Measurements from ENCODE around the gene ZMIZ1.

The ZMIZ1 gene

DNA sequence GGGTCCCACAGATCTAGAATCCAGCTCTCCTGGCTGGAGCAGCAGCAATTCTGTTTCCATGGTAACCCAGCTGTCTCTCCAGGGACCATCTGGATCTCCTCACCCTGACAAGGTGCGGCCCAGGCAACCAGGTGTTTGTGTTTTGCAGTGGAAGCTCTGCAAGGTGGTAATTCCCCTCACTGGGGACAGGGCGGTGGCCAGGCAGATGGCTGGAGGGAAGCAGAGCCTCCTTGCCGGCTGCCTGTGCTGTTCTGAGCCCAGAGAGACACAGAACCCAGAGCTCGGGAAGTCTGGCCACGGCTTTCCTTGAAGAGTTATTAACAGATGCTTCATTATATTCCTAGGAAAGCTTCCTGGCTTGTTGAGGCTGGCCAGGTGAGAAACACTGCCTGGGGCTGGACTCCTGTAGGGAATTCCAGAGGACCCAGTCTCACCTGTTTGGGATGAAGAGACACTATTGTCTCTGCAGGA is 160.3 kb downstream of the ZMIZ1 start:
- no peak for TF ChIP-seq SIN3A (IDR thresholded peaks at IDR 0.05; ENCODE audit: borderline replicate concordance, insufficient read depth, low read length)
- TF ChIP-seq POLR2AphosphoS5 (IDR thresholded peaks at IDR 0.05; ENCODE audit: low read depth, low read length): no peak
- no peak for TF ChIP-seq TAF1 (IDR thresholded peaks at IDR 0.05; ENCODE audit: borderline replicate concordance, insufficient read depth, low read length)
- TF ChIP-seq, protein P1, sequence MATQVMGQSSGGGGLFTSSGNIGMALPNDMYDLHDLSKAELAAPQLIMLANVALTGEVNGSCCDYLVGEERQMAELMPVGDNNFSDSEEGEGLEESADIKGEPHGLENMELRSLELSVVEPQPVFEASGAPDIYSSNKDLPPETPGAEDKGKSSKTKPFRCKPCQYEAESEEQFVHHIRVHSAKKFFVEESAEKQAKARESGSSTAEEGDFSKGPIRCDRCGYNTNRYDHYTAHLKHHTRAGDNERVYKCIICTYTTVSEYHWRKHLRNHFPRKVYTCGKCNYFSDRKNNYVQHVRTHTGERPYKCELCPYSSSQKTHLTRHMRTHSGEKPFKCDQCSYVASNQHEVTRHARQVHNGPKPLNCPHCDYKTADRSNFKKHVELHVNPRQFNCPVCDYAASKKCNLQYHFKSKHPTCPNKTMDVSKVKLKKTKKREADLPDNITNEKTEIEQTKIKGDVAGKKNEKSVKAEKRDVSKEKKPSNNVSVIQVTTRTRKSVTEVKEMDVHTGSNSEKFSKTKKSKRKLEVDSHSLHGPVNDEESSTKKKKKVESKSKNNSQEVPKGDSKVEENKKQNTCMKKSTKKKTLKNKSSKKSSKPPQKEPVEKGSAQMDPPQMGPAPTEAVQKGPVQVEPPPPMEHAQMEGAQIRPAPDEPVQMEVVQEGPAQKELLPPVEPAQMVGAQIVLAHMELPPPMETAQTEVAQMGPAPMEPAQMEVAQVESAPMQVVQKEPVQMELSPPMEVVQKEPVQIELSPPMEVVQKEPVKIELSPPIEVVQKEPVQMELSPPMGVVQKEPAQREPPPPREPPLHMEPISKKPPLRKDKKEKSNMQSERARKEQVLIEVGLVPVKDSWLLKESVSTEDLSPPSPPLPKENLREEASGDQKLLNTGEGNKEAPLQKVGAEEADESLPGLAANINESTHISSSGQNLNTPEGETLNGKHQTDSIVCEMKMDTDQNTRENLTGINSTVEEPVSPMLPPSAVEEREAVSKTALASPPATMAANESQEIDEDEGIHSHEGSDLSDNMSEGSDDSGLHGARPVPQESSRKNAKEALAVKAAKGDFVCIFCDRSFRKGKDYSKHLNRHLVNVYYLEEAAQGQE (IDR thresholded peaks at IDR 0.05; ENCODE audit: insufficient read depth in 1 of 2, low read depth in 2 of 2, low read length in 2 of 2): no peak
- TF ChIP-seq FOXP2 (optimal IDR thresholded peaks at IDR 0.05; ENCODE audit: borderline replicate concordance, extremely low read depth, extremely low read length, insufficient read depth): no peak

DNA sequence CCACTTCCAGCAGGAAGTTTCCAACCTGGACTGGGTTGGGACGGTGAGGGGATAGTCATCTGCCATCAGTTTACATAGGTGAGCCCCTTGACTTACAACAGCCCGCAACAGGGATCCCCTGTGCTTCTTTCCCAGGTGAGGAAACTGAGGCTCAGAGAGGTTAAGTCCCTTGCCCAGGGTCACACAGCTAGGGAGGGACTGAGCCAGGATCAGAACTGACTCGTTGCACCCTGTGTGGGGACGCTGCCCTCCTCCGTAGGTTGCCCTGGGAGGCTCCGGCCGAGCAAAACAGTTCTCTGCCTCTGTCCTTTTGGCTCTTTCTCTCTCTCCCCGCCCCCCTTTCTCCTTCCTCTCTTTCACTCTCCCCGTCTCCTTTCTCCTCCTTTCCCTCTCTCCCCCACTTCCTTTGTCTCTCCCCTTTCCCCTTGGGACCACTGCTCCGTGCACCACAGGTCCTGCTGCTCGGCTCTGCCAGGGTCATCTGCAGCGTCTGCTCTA is 161.1 kb downstream of the ZMIZ1 start:
- TF ChIP-seq FOXP2 (optimal IDR thresholded peaks at IDR 0.05; ENCODE audit: borderline replicate concordance, extremely low read depth, extremely low read length, insufficient read depth) (no peak), POLR2AphosphoS5 (IDR thresholded peaks at IDR 0.05; ENCODE audit: low read depth, low read length) (no peak), TAF1 (IDR thresholded peaks at IDR 0.05; ENCODE audit: borderline replicate concordance, insufficient read depth, low read length) (no peak), SIN3A (IDR thresholded peaks at IDR 0.05; ENCODE audit: borderline replicate concordance, insufficient read depth, low read length) (no peak)
- TF ChIP-seq, protein P1 (IDR thresholded peaks at IDR 0.05; ENCODE audit: insufficient read depth in 1 of 2, low read depth in 2 of 2, low read length in 2 of 2): no peak

DNA sequence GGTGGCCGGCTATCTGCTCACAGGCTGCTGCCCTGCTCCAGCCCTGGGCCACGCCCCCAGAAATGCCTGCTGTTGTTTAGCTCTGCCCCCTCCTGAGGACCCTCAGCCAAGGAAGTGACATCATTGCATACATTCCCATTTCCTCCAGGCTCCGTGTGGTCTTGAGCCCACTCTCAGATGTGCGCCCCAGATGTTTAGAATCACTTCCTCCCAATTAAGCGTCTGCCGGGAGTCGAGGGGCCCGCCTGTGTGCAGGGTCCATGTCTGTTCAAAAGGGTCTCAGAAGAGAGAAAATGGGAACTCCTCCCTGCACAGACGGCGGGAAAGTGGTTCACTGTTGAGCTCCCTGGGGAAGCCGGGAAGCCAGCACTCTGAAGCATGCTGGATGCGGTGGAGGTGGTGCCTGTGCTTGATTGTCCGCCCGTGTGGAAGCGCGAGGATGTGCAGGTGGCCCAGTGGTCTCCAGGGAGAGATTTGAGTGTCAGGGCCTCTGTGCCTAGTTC is 161.6 kb downstream of the ZMIZ1 start:
- TF ChIP-seq TAF1 (IDR thresholded peaks at IDR 0.05; ENCODE audit: borderline replicate concordance, insufficient read depth, low read length) (no peak), SIN3A (IDR thresholded peaks at IDR 0.05; ENCODE audit: borderline replicate concordance, insufficient read depth, low read length) (no peak), FOXP2 (optimal IDR thresholded peaks at IDR 0.05; ENCODE audit: borderline replicate concordance, extremely low read depth, extremely low read length, insufficient read depth) (peak; percentile 89)
- TF ChIP-seq, protein P1 (IDR thresholded peaks at IDR 0.05; ENCODE audit: insufficient read depth in 1 of 2, low read depth in 2 of 2, low read length in 2 of 2): no peak

DNA sequence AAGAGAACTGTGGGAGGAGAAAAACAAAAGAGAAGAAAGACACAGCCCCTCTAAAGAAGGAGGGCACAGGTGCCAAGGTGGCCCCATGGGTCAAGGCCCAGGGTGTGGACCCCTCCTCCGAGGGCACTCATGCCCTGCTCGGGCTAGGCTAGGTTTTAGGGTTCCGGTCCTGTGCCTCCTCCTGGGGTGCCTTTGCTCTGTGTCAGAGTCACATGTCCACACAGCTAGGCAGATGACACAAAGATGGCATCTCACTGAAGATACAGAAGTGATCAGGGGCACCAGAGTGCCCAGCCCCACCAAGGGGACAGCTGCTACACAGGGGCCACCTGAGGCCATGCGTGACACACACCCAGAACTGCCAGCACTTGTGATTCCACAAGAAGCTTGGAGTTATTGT is 162.1 kb downstream of the ZMIZ1 start:
- no peak for TF ChIP-seq POLR2AphosphoS5 (IDR thresholded peaks at IDR 0.05; ENCODE audit: low read depth, low read length)
- TF ChIP-seq, protein P1 (IDR thresholded peaks at IDR 0.05; ENCODE audit: insufficient read depth in 1 of 2, low read depth in 2 of 2, low read length in 2 of 2): no peak
- TF ChIP-seq TAF1 (IDR thresholded peaks at IDR 0.05; ENCODE audit: borderline replicate concordance, insufficient read depth, low read length): no peak
- no peak for TF ChIP-seq SIN3A (IDR thresholded peaks at IDR 0.05; ENCODE audit: borderline replicate concordance, insufficient read depth, low read length)
- TF ChIP-seq FOXP2 (optimal IDR thresholded peaks at IDR 0.05; ENCODE audit: borderline replicate concordance, extremely low read depth, extremely low read length, insufficient read depth): no peak
